NCI-H1930 (cell line): ENCODE data around the gene KCNC3.

Experiments
- DNase-seq, 2 experiments: peaks; one replicate each; lab custom pipeline; 2025; lab: John Stamatoyannopoulos, UW

KCNC3 gene

GRCh38 chr19:50276370-50277063 lies 52.7 kb downstream of the KCNC3 start:
- no peak for DNase-seq

GRCh38 chr19:50275577-50276368 lies 53.4 kb downstream of the KCNC3 start:
- DNase-seq: no peak

- DNase-seq: no peak
Observed at GRCh38 chr19:50273821-50274220, 55.4 kb downstream of the KCNC3 start.

GRCh38 chr19:50272263-50272897 lies 56.8 kb downstream of the KCNC3 start:
- DNase-seq: no peak

GRCh38 chr19:50269653-50270052 lies 59.5 kb downstream of the KCNC3 start:
- no peak for DNase-seq

GRCh38 chr19:50268501-50268900 lies 60.7 kb downstream of the KCNC3 start:
- no peak for DNase-seq

GRCh38 chr19:50268041-50268440 lies 61.1 kb downstream of the KCNC3 start:
- DNase-seq: no peak

GRCh38 chr19:50266896-50267295 lies 62.3 kb downstream of the KCNC3 start:
- DNase-seq: no peak

- no peak for DNase-seq
Observed at GRCh38 chr19:50266041-50266440, 63.1 kb downstream of the KCNC3 start.

- DNase-seq: no peak
Observed at GRCh38 chr19:50264483-50265186, 64.5 kb downstream of the KCNC3 start.

- DNase-seq: no peak
Observed at GRCh38 chr19:50263176-50263575, 66.0 kb downstream of the KCNC3 start.
